Neural cell (in vitro differentiated cells): Measurements from ENCODE around the gene E4F1. TPM values are rescaled to one million over a fixed set of nuclear protein-coding genes. Genes with fewer than 3 reads are reported as not detected.

Experiments used
- H2AFZ ChIP-seq: fragments of 200-600, 300-800 bp; sonication (generic), shearing (Covaris generic); 2 replicates; pipeline ENCODE4 v1.6.0; 2014; ENCODE audit warnings: low read depth, mild to moderate bottlenecking, antibody characterized with exemption, low read length, moderate library complexity
- H3F3A ChIP-seq: fragments of 200-600 bp; shearing (Covaris generic); 2 replicates; pipeline ENCODE4 v1.6.1; 2016; ENCODE audit warnings: mild to moderate bottlenecking, moderate library complexity, mixed read lengths, antibody characterized with exemption, low read length; ENCODE audit not compliant: insufficient read depth, poor library complexity, severe bottlenecking
- H3K27ac ChIP-seq: fragments of 200-600, 300-800 bp; sonication (generic), shearing (Covaris generic); 2 replicates; pipeline ENCODE4 v1.5.1; 2014; ENCODE audit warnings: mild to moderate bottlenecking, low read length, moderate library complexity
- H3K27me3 ChIP-seq: fragments of 300-800, 200-600 bp; sonication (generic), shearing (Covaris generic); 2 replicates; pipeline ENCODE4 v1.6.0; 2014; ENCODE audit warnings: mild to moderate bottlenecking, low read depth, low read length, moderate library complexity; ENCODE audit not compliant: insufficient read depth
- H3K36me3 ChIP-seq: fragments of 300-800, 200-600 bp; sonication (generic), shearing (Covaris generic); 2 replicates; pipeline ENCODE4 v1.5.1; 2014; ENCODE audit warnings: mild to moderate bottlenecking, antibody characterized with exemption, low read length, moderate library complexity; ENCODE audit not compliant: insufficient read depth
- H3K4me2 ChIP-seq: fragments of 300-800, 200-600 bp; sonication (generic), shearing (Covaris generic); 2 replicates; pipeline ENCODE4 v1.6.0; 2014; ENCODE audit warnings: mild to moderate bottlenecking, low read length
- H3K4me3 ChIP-seq: fragments of 300-800, 200-600 bp; sonication (generic), shearing (Covaris generic); 2 replicates; pipeline ENCODE4 v1.5.1; 2014; ENCODE audit warnings: mild to moderate bottlenecking, low read length, moderate library complexity
- H3K79me2 ChIP-seq: fragments of 200-600 bp; shearing (Covaris generic); replicated peaks from 2 replicates; pipeline ENCODE4 v1.6.0; 2014; ENCODE audit warnings: mild to moderate bottlenecking, low read length, moderate library complexity; ENCODE audit not compliant: insufficient read depth
- H3K9ac ChIP-seq: fragments of 300-800, 200-600 bp; sonication (generic), shearing (Covaris generic); 2 replicates; pipeline ENCODE4 v1.6.1; 2016; ENCODE audit warnings: mild to moderate bottlenecking, low read length, mixed read lengths
- H3K9me2 ChIP-seq: fragments of 200-600 bp; shearing (Covaris generic); 2 replicates; pipeline ENCODE4 v1.6.1; 2016; ENCODE audit warnings: mild to moderate bottlenecking, low read length, mixed read lengths; ENCODE audit not compliant: insufficient read depth
- H3K9me3 ChIP-seq: fragments of 200-600, 300-800 bp; sonication (generic), shearing (Covaris generic); 2 replicates; pipeline ENCODE4 v1.6.1; 2016; ENCODE audit warnings: mild to moderate bottlenecking, mixed run types, low read length, moderate library complexity, mixed read lengths
- H4K20me1 ChIP-seq: fragments of 200-600 bp; shearing (Covaris generic); 2 replicates; pipeline ENCODE4 v1.6.1; 2016; ENCODE audit warnings: mild to moderate bottlenecking, mixed run types; ENCODE audit not compliant: insufficient read depth
- EP300 ChIP-seq: fragments of 450-650 bp; conservative IDR thresholded peaks from 2 replicates; pipeline ENCODE4 v1.6.1; 2014; ENCODE audit warnings: antibody characterized with exemption, mild to moderate bottlenecking, moderate library complexity; ENCODE audit not compliant: poor library complexity, severe bottlenecking
- EZH2 ChIP-seq: fragments of 200-600, 300-800 bp; shearing (Covaris generic), sonication (generic); IDR thresholded peaks from 2 replicates; pipeline ENCODE4 v1.6.1; 2014; ENCODE audit warnings: antibody characterized with exemption, low read length, borderline replicate concordance, mild to moderate bottlenecking; ENCODE audit not compliant: insufficient read depth, poor library complexity, severe bottlenecking
- MXI1 ChIP-seq: fragments of 450-650 bp; conservative IDR thresholded peaks from 2 replicates; pipeline ENCODE4 v1.6.1; 2014; ENCODE audit warnings: antibody characterized with exemption, mild to moderate bottlenecking; ENCODE audit not compliant: poor library complexity, severe bottlenecking
- POLR2AphosphoS5 ChIP-seq: IDR thresholded peaks from 2 replicates; pipeline ENCODE4 v1.6.1; 2012
- RAD21 ChIP-seq: fragments of 450-650 bp; conservative IDR thresholded peaks from 2 replicates; pipeline ENCODE4 v1.6.1; 2014; ENCODE audit warnings: antibody characterized with exemption, mild to moderate bottlenecking, moderate library complexity
- SMC3 ChIP-seq: fragments of 450-650 bp; conservative IDR thresholded peaks from 2 replicates; pipeline ENCODE4 v1.6.1; 2014; ENCODE audit warnings: antibody characterized with exemption, mild to moderate bottlenecking, moderate library complexity; ENCODE audit not compliant: poor library complexity
- TAF1 ChIP-seq: IDR thresholded peaks from 2 replicates; pipeline ENCODE4 v1.6.1; 2012; ENCODE audit warnings: low read depth
- polyA plus RNA-seq: library from polyadenylated mRNA; depleted of rRNA; stranded (reverse); fragments of >200 nt; gene quantifications from 2 replicates; pipeline ENCODE4 v1.2.3, GENCODE V29; 2014
- TF ChIP-seq, protein P1 (sequence below): IDR thresholded peaks from 2 replicates; pipeline ENCODE4 v1.6.1; 2012; ENCODE audit warnings: borderline replicate concordance
- TF ChIP-seq, protein P2 (sequence below): fragments of 450-650 bp; IDR thresholded peaks from 2 replicates; pipeline ENCODE4 v1.5.1; 2014; ENCODE audit warnings: antibody characterized with exemption, mild to moderate bottlenecking, moderate library complexity; ENCODE audit not compliant: poor library complexity, severe bottlenecking

Gene E4F1
- polyA plus RNA-seq, 1 donor from 2014 or later: 64.9 TPM

DNA sequence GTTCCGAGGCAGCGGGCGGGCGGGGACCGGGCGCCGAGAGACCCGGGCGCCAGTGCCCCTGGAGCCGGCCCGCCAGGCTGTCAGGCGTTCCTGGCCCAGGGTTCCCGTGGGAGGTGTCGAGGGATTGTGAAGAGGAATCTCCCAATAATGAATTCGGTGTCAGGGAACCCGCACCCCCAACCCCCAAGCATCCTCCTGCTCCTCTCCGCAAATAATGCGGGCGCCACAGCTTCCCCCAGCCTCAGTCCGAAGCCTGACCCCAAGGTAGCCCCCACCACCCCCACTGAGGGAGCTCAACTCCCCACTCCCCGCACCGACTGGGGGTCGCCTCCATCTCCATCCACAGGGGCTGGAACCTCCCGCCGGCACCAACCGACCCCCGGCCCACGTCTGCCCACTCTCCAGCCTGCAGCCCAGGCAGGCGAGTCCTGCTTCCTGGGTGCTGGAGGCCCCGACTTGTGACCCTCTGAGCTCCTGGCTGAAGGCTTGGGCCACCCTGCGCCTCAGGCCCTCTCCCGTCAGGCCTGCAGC, 26.3 kb upstream of the E4F1 start:
- TF ChIP-seq MXI1: no peak
- H3K27ac ChIP-seq: no peak overlapping the region
- peaks cover 2% of the 10 kb centered on the region for H3K79me2 ChIP-seq
- peak overlapping the region; percentile 50 for H3K9ac ChIP-seq
- H3K4me2 ChIP-seq: no peak overlapping the region
- no peaks in the 10 kb centered on the region for H3K36me3 ChIP-seq
- H4K20me1 ChIP-seq: no peaks in the 10 kb centered on the region
- H3K4me3 ChIP-seq: peak overlapping the region; percentile 51
- H3K9me3 ChIP-seq: no peaks in the 10 kb centered on the region
- no peaks in the 10 kb centered on the region for H3K9me2 ChIP-seq
- H2AFZ ChIP-seq: no peak overlapping the region
- H3F3A ChIP-seq: no peaks in the 10 kb centered on the region
- peaks cover 3% of the 10 kb centered on the region for H3K27me3 ChIP-seq

DNA sequence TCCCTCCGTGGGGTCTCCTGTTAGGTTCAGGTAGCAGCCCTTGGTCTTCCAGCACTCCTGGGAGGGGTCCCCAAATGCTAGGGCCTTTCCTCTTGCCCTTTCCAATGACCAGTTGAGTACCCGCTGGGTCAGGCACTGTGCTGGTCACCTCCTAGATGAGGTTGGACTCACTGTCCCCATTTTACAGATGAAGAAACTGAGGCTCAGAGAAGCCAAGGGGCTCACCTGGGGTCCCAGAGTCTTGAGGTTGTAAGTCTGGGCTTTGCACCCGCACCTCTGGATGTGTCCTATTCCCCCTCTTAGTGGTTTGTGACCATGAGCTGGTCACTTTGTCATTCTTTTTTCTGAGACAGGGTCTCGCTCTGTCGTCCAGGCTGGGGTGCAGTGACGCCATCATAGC, 25.6 kb upstream of the E4F1 start:
- Histone ChIP-seq H3K36me3 (no peaks in the 10 kb centered on the region), H3K27me3 (peaks cover 3% of the 10 kb centered on the region), H3K4me2 (no peak overlapping the region), H3K9me3 (no peaks in the 10 kb centered on the region), H3K9me2 (no peaks in the 10 kb centered on the region), H4K20me1 (no peaks in the 10 kb centered on the region), H3K27ac (no peak overlapping the region), H3K4me3 (no peak overlapping the region), H3K79me2 (peaks cover 2% of the 10 kb centered on the region), H2AFZ (no peak overlapping the region), H3K9ac (no peak overlapping the region), H3F3A (no peaks in the 10 kb centered on the region)
- TF ChIP-seq TAF1 (no peak), SMC3 (no peak), POLR2AphosphoS5 (no peak), EZH2 (no peak), EP300 (no peak), RAD21 (no peak), MXI1 (no peak)
- TF ChIP-seq, protein P1, sequence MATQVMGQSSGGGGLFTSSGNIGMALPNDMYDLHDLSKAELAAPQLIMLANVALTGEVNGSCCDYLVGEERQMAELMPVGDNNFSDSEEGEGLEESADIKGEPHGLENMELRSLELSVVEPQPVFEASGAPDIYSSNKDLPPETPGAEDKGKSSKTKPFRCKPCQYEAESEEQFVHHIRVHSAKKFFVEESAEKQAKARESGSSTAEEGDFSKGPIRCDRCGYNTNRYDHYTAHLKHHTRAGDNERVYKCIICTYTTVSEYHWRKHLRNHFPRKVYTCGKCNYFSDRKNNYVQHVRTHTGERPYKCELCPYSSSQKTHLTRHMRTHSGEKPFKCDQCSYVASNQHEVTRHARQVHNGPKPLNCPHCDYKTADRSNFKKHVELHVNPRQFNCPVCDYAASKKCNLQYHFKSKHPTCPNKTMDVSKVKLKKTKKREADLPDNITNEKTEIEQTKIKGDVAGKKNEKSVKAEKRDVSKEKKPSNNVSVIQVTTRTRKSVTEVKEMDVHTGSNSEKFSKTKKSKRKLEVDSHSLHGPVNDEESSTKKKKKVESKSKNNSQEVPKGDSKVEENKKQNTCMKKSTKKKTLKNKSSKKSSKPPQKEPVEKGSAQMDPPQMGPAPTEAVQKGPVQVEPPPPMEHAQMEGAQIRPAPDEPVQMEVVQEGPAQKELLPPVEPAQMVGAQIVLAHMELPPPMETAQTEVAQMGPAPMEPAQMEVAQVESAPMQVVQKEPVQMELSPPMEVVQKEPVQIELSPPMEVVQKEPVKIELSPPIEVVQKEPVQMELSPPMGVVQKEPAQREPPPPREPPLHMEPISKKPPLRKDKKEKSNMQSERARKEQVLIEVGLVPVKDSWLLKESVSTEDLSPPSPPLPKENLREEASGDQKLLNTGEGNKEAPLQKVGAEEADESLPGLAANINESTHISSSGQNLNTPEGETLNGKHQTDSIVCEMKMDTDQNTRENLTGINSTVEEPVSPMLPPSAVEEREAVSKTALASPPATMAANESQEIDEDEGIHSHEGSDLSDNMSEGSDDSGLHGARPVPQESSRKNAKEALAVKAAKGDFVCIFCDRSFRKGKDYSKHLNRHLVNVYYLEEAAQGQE: no peak
- TF ChIP-seq, protein P2, sequence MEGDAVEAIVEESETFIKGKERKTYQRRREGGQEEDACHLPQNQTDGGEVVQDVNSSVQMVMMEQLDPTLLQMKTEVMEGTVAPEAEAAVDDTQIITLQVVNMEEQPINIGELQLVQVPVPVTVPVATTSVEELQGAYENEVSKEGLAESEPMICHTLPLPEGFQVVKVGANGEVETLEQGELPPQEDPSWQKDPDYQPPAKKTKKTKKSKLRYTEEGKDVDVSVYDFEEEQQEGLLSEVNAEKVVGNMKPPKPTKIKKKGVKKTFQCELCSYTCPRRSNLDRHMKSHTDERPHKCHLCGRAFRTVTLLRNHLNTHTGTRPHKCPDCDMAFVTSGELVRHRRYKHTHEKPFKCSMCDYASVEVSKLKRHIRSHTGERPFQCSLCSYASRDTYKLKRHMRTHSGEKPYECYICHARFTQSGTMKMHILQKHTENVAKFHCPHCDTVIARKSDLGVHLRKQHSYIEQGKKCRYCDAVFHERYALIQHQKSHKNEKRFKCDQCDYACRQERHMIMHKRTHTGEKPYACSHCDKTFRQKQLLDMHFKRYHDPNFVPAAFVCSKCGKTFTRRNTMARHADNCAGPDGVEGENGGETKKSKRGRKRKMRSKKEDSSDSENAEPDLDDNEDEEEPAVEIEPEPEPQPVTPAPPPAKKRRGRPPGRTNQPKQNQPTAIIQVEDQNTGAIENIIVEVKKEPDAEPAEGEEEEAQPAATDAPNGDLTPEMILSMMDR: no peak

DNA sequence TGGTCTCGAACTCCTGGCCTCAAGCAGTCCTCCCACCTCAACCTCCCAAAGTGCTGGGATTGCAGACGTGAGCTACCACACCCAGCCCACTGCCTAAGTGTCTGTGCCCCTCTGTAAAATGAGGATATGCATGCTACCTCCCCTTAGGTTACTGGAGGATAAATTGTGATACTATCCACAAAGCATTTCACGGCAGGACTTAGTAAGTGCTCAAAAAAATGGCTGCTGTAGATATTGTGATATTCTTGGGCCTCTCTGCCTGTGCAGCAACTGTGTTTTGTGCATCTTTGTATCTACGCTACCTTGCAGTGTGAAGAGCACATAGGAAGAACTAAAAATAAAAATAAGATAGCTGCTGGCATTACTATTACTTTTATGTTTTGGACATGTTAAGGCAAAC, 25.1 kb upstream of the E4F1 start:
- no peaks in the 10 kb centered on the region for H3F3A ChIP-seq
- peaks cover 2% of the 10 kb centered on the region for H3K79me2 ChIP-seq
- no peaks in the 10 kb centered on the region for H4K20me1 ChIP-seq
- no peaks in the 10 kb centered on the region for H3K36me3 ChIP-seq
- no peaks in the 10 kb centered on the region for H3K9me3 ChIP-seq
- no peak overlapping the region for H3K27ac ChIP-seq
- H2AFZ ChIP-seq: no peak overlapping the region
- H3K4me2 ChIP-seq: no peak overlapping the region
- H3K9ac ChIP-seq: no peak overlapping the region
- H3K9me2 ChIP-seq: no peaks in the 10 kb centered on the region
- H3K27me3 ChIP-seq: peaks cover 3% of the 10 kb centered on the region
- H3K4me3 ChIP-seq: no peak overlapping the region
- TF ChIP-seq TAF1 (no peak), EP300 (no peak), MXI1 (no peak), RAD21 (no peak), SMC3 (no peak), POLR2AphosphoS5 (no peak), EZH2 (no peak)
- TF ChIP-seq, protein P2: no peak
- TF ChIP-seq, protein P1: no peak
